Measurements from ENCODE around the gene ZNF319. TPM values are rescaled to one million over a fixed set of nuclear protein-coding genes. Genes with fewer than 3 reads are reported as not detected.

Gene ZNF319
- total RNA-seq, 1 donor from 2014 or later: 14.2 TPM

DNA sequence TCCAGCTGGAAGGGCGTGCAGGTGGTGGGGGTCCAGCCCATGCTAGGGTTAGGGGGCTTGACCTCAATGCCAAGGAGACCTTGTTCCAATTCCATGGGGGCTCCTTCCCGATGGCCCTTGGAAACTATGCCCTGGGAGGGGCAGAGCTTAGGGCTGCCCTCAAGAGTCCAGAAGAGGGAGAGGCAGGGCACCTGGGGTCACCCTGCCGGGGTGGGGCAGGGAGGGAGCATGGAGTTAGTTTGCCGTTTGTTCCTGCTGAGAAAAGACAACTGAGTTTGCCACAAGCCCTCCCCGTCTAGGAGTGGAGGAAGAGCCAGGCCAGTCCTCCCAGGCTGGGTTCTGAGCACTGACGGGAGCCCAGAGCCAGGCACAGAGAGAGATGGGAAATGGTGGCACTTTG, 46.5 kb upstream of the ZNF319 start:
- peaks cover 10% of the 10 kb centered on the region for H3K4me1 Mint-ChIP-seq (ENCODE audit: unreplicated experiment)
- no peaks in the 10 kb centered on the region for H3K27me3 Mint-ChIP-seq
- no peak overlapping the region for H3K4me3 Mint-ChIP-seq
- no peak for DNase-seq (ENCODE audit: extremely low spot score, unreplicated experiment)
- no peaks in the 10 kb centered on the region for H3K9me3 Mint-ChIP-seq
- no peaks in the 10 kb centered on the region for H3K36me3 Mint-ChIP-seq
- no peak overlapping the region for H3K27ac Mint-ChIP-seq
- TF ChIP-seq, protein P1, sequence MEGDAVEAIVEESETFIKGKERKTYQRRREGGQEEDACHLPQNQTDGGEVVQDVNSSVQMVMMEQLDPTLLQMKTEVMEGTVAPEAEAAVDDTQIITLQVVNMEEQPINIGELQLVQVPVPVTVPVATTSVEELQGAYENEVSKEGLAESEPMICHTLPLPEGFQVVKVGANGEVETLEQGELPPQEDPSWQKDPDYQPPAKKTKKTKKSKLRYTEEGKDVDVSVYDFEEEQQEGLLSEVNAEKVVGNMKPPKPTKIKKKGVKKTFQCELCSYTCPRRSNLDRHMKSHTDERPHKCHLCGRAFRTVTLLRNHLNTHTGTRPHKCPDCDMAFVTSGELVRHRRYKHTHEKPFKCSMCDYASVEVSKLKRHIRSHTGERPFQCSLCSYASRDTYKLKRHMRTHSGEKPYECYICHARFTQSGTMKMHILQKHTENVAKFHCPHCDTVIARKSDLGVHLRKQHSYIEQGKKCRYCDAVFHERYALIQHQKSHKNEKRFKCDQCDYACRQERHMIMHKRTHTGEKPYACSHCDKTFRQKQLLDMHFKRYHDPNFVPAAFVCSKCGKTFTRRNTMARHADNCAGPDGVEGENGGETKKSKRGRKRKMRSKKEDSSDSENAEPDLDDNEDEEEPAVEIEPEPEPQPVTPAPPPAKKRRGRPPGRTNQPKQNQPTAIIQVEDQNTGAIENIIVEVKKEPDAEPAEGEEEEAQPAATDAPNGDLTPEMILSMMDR (conservative IDR thresholded peaks at IDR 0.05): no peak

DNA sequence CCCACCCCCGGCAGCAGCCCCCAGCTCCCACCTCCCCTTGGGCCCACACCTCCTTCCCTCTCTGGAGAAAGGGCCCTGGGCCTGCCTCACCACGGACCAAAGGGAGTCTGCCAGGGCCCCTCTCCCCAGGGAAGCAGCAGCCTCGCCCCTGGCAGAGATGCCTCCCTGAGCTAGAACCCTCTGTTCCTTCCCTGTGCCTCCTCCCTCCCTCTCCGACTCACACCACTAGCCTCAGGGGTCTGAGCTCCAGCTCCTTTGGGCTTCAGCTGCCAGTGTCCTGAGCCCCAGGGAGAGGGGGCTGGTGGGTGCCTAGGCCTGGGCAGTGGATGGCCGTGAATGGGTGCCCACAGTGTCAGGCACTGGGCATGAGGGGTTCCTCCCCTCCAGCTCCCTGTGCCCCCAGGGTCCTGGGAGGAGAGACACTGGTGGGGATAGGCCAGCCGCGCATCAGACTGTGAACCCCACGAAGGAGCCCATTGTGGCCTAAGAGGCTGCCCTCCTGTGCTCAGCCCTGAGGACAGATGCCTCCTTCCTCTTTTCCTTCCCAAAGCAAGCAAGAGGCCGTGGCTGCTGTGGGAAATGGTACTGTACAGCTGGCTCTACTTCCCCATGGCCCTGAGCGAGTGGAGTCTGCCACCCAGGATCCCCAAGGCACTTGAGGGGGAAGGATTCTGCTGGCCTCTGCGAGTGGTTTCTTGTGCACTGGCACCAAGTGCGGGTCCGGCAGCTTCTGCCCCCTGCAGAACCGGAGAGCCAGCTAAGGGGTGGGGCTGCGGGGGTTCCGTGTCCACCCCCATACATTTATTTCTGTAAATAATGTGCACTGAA, 45.8 kb upstream of the ZNF319 start:
- DNase-seq (ENCODE audit: extremely low spot score, unreplicated experiment): no peak
- H3K36me3 Mint-ChIP-seq: no peaks in the 10 kb centered on the region
- H3K4me3 Mint-ChIP-seq: no peak overlapping the region
- no peak overlapping the region for H3K27ac Mint-ChIP-seq
- TF ChIP-seq, protein P1 (conservative IDR thresholded peaks at IDR 0.05): no peak
- H3K4me1 Mint-ChIP-seq (ENCODE audit: unreplicated experiment): peaks cover 10% of the 10 kb centered on the region
- no peaks in the 10 kb centered on the region for H3K9me3 Mint-ChIP-seq
- no peaks in the 10 kb centered on the region for H3K27me3 Mint-ChIP-seq

DNA sequence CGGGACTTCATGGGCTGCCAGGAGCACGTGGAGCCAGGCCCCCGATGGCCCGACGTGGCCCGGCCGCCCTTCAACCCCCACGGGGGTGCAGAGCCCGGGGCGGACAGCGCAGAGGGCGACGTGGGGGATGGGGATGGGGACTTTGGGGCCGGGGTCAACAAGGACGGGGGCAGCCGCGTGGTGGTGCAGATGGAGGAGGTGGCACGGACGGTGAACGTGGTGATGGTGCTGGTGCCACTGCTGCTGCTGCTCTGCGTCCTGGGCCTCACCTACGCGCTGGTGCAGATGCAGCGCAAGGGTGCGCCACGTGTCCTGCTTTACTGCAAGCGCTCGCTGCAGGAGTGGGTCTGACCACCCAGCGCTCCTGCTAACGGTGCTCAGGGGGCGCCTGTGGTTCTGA, 44.6 kb upstream of the ZNF319 start:
- TF ChIP-seq, protein P1 (conservative IDR thresholded peaks at IDR 0.05): no peak
- Mint-ChIP-seq H3K4me3 (no peak overlapping the region), H3K9me3 (no peaks in the 10 kb centered on the region), H3K27me3 (no peaks in the 10 kb centered on the region), H3K27ac (no peak overlapping the region), H3K4me1 (ENCODE audit: unreplicated experiment) (peaks cover 8% of the 10 kb centered on the region), H3K36me3 (no peaks in the 10 kb centered on the region)
- no peak for DNase-seq (ENCODE audit: extremely low spot score, unreplicated experiment)

DNA sequence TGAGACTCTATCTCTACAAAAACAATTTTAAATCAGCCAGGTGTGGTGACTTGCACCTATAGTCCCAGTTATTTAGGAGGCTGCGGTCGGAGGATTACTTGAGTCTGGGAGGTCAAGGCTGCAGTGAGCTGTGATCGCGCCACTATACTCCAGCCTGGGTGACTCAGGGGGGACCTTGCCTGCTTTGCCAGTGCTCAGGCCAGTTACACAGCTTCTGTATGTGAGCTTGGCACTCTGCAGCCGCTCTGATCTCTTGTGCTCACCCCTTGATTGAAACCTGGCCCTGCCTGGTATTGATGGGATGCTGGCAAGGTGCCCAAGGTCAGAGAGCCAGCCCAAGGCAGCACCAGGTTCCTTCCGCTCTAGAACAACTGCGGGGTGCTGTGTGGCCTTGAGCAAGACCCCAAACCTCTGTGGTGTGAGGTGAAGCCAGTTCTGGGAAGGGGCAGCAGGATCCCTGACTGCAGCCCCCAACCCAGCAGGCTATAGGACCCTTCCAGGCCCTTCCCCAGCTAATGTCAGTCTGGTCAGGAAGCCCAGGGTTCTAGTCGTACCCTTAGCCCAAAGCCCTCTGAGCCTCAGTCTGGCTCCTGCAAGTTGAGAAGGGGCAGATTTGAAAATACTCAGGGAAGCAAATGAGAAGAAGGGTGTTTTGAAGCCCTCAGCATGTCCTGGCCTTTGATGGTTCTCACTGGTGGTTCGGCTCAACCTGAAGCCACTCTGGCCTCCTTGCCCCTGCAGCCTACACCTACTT, 44.0 kb upstream of the ZNF319 start:
- peaks cover 6% of the 10 kb centered on the region for H3K4me1 Mint-ChIP-seq (ENCODE audit: unreplicated experiment)
- H3K27ac Mint-ChIP-seq: no peak overlapping the region
- peaks cover 3% of the 10 kb centered on the region for H3K36me3 Mint-ChIP-seq
- DNase-seq (ENCODE audit: extremely low spot score, unreplicated experiment): no peak
- TF ChIP-seq, protein P1 (conservative IDR thresholded peaks at IDR 0.05): no peak
- no peaks in the 10 kb centered on the region for H3K27me3 Mint-ChIP-seq
- H3K4me3 Mint-ChIP-seq: no peak overlapping the region
- H3K9me3 Mint-ChIP-seq: no peaks in the 10 kb centered on the region

DNA sequence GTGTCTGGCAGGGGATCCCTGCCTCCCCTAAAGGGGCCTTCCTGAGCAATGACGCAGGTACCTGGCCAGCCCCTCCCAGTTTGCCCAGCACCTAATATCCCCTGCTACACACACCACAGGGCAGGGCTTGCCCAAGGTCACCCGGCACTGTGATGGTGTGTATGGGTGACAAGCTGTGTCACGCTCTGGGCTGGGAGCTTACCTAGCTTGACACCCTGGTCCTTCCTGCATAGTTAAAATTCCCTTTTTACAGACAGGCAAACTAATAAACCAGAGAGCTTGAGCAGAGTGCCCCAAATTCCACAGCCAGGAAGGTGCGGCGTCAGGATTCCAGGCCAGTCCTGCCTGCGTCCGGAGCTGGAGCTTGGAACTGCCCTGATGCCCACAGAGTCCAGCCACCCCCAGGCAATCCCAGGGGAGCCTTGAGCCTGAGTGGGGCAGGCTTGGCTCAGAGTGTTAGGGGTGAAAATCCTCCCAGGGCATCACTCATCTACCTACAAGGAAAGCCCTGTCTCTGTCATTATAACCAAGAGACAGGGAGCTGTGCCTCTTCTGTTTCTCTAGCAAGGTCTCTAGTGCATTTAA, 43.2 kb upstream of the ZNF319 start:
- H3K27me3 Mint-ChIP-seq: no peaks in the 10 kb centered on the region
- no peak for DNase-seq (ENCODE audit: extremely low spot score, unreplicated experiment)
- H3K27ac Mint-ChIP-seq: no peak overlapping the region
- TF ChIP-seq, protein P1 (conservative IDR thresholded peaks at IDR 0.05): no peak
- peaks cover 6% of the 10 kb centered on the region for H3K4me1 Mint-ChIP-seq (ENCODE audit: unreplicated experiment)
- no peaks in the 10 kb centered on the region for H3K9me3 Mint-ChIP-seq
- H3K4me3 Mint-ChIP-seq: no peak overlapping the region
- H3K36me3 Mint-ChIP-seq: peaks cover 3% of the 10 kb centered on the region
